Motor neuron (in vitro differentiated cells): ENCODE results near the gene BTBD9. TPM values are rescaled to one million over a fixed set of nuclear protein-coding genes. Genes with fewer than 3 reads are reported as not detected.

ENCODE experiments used
- ATAC-seq, 8 experiments: fragments of 200-7000 bp; cut with Tn5 transposase; replicated peaks in 6 of 8; 2 replicates each; pipeline ENCODE4 v1.8.0; 2021; ENCODE audit warnings: mild to moderate bottlenecking in 8 of 8, moderate library complexity in 8 of 8
- H3K27ac ChIP-seq, 2 donors: fragments of 250-450 bp; sonication (Bioruptor Pico); 2 replicates each; pipeline ENCODE4 v1.9.0; 2021; ENCODE audit warnings: antibody characterized with exemption in 2 of 2, mild to moderate bottlenecking in 2 of 2, moderate library complexity in 1 of 2
- H3K4me1 ChIP-seq, 2 donors: fragments of 250-450 bp; sonication (Bioruptor Pico); replicated peaks in 1 of 2; 2 replicates each; pipeline ENCODE4 v1.6.1; 2021; ENCODE audit warnings: antibody characterized with exemption in 2 of 2, mild to moderate bottlenecking in 2 of 2, moderate library complexity in 1 of 2
- H3K4me3 ChIP-seq, 5 donors: fragments of 250-450 bp; sonication (Bioruptor Pico); 2 replicates each; pipeline ENCODE4 v1.9.0; 2021; ENCODE audit warnings: antibody characterized with exemption in 5 of 5, mild to moderate bottlenecking in 5 of 5, moderate library complexity in 4 of 5
- WGBS, 10 experiments: fragments of 450-650 bp; shearing (Covaris generic); methylation state at CpG; one replicate each; pipeline ENCODE4 v1.0.0; 2022; 5-methylcytosine and 5-hydroxymethylcytosine counted together
- in situ Hi-C, 9 experiments: fragments of 400-800 bp; cut with MboI; loops; one replicate each; pipeline ENCODE4 v1.15.0; 2021; ENCODE audit warnings: low sequenced_read_pairs in 9 of 9, low pct_unique_long_range_greater_than_20kb in 2 of 9; ENCODE audit not compliant: unreplicated experiment in 9 of 9
- total RNA-seq, 8 experiments: library from RNA; unstranded; fragments of 300-600 nt; gene quantifications; 2 replicates each; pipeline versions ENCODE4 v1.2.3 to v1.2.4, GENCODE V29; 2022

The BTBD9 gene
- total RNA-seq, 8 experiments from 2014 or later = 3.8 to 13.0 (median 9.0) TPM

DNA sequence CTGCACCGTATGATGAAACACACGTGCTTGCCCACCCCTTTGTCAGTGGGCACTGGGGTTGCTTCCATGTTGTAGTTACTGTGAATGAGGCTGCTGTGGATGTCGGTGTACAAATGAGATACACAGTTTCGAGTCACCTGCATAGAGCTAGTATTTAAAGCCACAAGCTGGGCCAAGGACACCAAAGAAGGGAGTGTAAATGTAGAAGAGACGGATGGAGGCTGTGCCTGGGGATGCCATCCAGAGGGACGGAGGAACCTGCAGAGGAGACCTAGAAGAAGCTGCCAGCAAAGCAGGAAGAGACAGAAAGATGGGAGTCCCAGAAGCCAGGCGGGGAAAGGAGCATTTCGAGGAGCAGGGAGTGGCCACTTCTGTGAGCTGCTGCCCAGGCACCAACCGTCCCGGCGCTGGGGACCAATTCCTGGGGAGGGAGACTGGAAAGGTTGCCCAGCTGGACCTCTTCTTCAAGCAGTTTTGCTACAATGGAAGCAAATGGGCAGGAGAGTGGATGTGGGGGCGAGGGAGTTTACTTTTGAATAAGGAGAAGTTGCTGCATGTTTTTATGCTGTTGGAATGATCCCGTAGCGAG is 480.9 kb downstream of the BTBD9 start:
- H3K4me1 ChIP-seq = no peaks in the 10 kb centered on the region
- no peak for ATAC-seq
- no peak overlapping the region for H3K27ac ChIP-seq
- H3K4me3 ChIP-seq = no peak overlapping the region
- in situ Hi-C loops = no loop called here
- 64 to 100% (median 90%) methylated on average over 2 to 14 of the region's 14 CpGs; no CpG with 5 or more reads in 3 of the 10 experiments for WGBS, 10 experiments

DNA sequence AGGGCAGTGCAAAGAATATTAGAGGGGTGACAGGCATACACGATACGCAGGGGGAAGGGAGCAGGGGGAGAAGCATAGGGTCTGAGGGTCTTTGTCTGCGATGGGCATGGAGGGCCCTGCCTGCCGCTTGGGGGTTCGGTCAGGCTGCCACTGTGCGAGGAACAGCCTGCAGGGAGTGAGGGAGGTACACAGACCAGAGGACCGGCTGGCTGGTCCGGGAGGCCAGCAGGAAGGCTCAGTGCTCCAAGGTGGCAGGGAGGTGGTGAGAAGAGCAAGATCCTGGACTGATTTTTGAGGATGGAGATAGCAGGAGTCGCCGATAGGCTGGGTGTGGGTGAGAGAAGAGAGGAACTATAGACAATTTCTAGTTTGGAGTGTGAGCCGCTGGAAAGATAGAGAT is 481.8 kb downstream of the BTBD9 start:
- no peak overlapping the region for H3K27ac ChIP-seq
- no peak for ATAC-seq
- no peak overlapping the region for H3K4me3 ChIP-seq
- in situ Hi-C loops = no loop called here
- WGBS, 10 experiments = 76 to 100% (median 95%) methylated on average over 1 to 8 of the region's 11 CpGs; no CpG with 5 or more reads in 4 of the 10 experiments
- H3K4me1 ChIP-seq = no peaks in the 10 kb centered on the region

DNA sequence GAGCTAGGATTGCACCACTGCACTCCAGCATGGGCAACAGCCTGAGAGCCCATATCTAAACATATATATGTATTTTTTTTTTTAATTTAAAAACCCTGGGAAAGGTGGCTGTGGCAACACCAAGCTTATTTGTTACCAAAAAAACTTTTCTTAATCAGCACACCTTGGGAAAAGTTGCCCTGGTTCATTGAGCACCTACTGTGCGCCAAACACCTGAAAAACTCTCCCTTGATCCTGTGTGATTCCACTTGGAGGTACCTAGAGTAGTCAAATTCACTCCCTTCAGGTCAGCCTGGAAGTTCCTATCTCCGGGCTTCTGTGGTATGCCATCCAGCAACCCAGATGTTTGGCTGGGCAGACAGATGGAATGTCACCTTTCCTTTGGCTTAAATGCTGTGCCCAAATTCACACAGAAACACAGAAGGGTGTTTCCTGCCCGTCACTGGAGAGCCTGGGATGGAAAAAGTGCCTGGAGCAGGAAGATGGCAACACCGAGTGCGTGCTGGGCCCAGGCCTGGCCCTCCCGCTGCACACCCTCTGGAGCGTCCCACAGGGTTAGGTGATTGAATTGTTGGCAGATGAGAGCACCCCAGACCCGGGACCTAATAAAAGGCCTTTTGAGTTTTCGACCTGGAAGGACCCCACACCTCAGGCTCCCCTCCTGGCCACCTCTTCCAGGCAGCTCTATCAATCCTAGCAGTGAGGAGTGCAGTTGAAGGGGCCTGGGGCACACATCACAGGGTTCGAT is 482.7 kb downstream of the BTBD9 start:
- no peak overlapping the region for H3K4me3 ChIP-seq
- H3K27ac ChIP-seq = no peak overlapping the region
- in situ Hi-C loops = no loop called here
- WGBS, 10 experiments = 88 to 100% (median 90%) methylated on average over 1 to 5 of the region's 10 CpGs; no CpG with 5 or more reads in 5 of the 10 experiments
- no peak for ATAC-seq
- peaks cover 0 to 1% of the 10 kb centered on the region in 2 donors for H3K4me1 ChIP-seq

DNA sequence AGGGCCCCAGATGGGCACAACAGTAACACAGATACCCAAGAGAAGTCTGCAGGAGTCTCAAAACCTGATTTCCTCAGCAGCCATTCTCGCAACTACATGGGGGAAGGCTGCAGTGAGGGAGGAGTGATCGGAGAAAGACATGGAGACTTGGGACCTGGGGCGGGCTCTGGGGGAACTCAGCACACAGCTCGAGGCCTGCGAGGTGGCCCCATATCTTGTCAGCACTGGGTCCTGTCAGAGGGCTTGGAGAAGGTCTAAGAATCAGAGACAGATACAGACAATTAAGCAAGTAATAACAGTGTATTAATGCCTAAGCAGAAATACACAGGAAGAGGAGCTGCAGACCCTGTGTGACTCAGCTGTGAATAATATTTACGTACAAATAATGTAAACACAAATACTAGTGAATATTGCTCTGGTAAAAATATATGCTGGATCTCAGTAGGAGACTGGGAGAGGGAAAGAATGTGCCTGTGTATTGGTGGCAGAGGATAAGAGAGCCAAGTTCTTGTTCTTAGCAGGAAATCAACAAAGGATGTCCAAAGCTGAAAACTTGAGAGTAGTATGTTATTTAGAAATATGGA is 484.0 kb downstream of the BTBD9 start:
- no peak overlapping the region for H3K4me3 ChIP-seq
- in situ Hi-C loops = no loop called here
- H3K4me1 ChIP-seq = peaks cover 3 to 6% of the 10 kb centered on the region in 2 donors
- peak in 2 of 8 experiments; percentile 17 to 18 for ATAC-seq
- WGBS, 10 experiments = 17 to 100% (median 83%) methylated on average over 1 to 3 of the region's 6 CpGs; no CpG with 5 or more reads in 2 of the 10 experiments
- no peak overlapping the region for H3K27ac ChIP-seq

- H3K27ac ChIP-seq = no peak overlapping the region
- ATAC-seq = peak in 2 of 8 experiments; percentile 37 to 50
Measured at GRCh38 chr6:38155144-38155543, 484.6 kb downstream of the BTBD9 start.

GRCh38 chr6:38154731-38155130 is 485.0 kb downstream of the BTBD9 start:
- no peak for ATAC-seq
- WGBS, 10 experiments = 94 to 97% methylated on average over 3 to 4 of the region's 8 CpGs; no CpG with 5 or more reads in 8 of the 10 experiments
- Histone ChIP-seq H3K4me1 (peaks cover 13 to 16% of the 10 kb centered on the region in 2 donors), H3K4me3 (no peak overlapping the region), H3K27ac (no peak overlapping the region)
- in situ Hi-C loops = no loop called here

More at GRCh38 chr6:38155144-38155543, 484.6 kb downstream of the BTBD9 start:
- H3K4me1 ChIP-seq = peaks cover 9 to 12% of the 10 kb centered on the region in 2 donors
- no peak overlapping the region for H3K4me3 ChIP-seq
- in situ Hi-C loops = no loop called here
- 82 to 100% (median 95%) methylated on average over 2 to 5 of the region's 9 CpGs; no CpG with 5 or more reads in 5 of the 10 experiments for WGBS, 10 experiments

GRCh38 chr6:38153798-38154345 is 485.9 kb downstream of the BTBD9 start:
- H3K4me1 ChIP-seq = peaks cover 21 to 25% of the 10 kb centered on the region in 2 donors
- ATAC-seq = no peak
- in situ Hi-C loops = no loop called here
- H3K27ac ChIP-seq = no peak overlapping the region
- no peak overlapping the region for H3K4me3 ChIP-seq
- 69 to 100% (median 80%) methylated on average over 1 to 2 of the region's 16 CpGs; no CpG with 5 or more reads in 7 of the 10 experiments for WGBS, 10 experiments

- ATAC-seq = no peak
- Histone ChIP-seq H3K27ac (no peak overlapping the region), H3K4me3 (no peak overlapping the region), H3K4me1 (peaks cover 28 to 29% of the 10 kb centered on the region in 2 donors)
- in situ Hi-C loops = no loop called here
- WGBS, 10 experiments = 84 to 100% (median 100%) methylated on average over 1 to 7 of the region's 23 CpGs; no CpG with 5 or more reads in 7 of the 10 experiments
Measured at GRCh38 chr6:38153076-38153797, 486.5 kb downstream of the BTBD9 start.

GRCh38 chr6:38152620-38153019 is 487.1 kb downstream of the BTBD9 start:
- H3K4me3 ChIP-seq = no peak overlapping the region
- H3K27ac ChIP-seq = no peak overlapping the region
- 90 to 100% (median 97%) methylated on average over 1 to 8 of the region's 8 CpGs; no CpG with 5 or more reads in 3 of the 10 experiments for WGBS, 10 experiments
- in situ Hi-C loops = no loop called here
- no peak for ATAC-seq
- peaks cover 32 to 35% of the 10 kb centered on the region in 2 donors for H3K4me1 ChIP-seq

- no peak overlapping the region for H3K27ac ChIP-seq
- H3K4me1 ChIP-seq = peaks cover 39 to 43% of the 10 kb centered on the region in 2 donors
- in situ Hi-C loops = no loop called here
- 80 to 100% (median 99%) methylated on average over 3 to 15 of the region's 22 CpGs; no CpG with 5 or more reads in 4 of the 10 experiments for WGBS, 10 experiments
- ATAC-seq = no peak
- no peak overlapping the region for H3K4me3 ChIP-seq
Measured at GRCh38 chr6:38151580-38152500, 487.9 kb downstream of the BTBD9 start.

DNA sequence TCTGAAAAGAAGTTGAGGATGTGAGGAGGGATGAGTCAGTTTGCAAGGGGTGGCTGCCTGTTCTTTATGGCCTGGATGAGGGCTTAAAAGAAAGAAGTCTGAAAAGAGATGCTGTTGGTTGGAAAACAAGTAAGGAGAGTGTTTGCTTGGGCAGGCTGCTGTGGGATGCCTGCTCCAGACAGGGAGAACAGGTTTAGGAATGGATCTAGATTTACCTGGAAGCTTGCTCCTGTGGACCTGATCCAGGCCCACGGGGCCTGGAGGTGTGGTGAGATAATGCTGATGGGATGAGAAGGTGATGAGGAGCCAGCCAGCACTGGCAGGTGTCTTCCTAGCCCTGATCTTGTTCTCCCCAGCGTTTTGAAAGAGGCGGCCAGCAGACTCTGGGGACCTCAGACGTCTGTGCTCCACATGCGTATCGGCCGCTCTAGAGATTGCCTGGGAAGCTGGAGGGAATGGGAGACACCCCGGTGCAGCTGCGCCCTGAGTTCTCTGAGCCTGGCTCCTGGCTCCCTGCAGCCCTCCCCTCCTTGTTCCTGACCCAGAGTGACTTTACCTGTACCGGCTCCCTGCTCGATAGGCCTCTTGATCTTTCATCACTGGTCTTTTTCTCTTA is 488.9 kb downstream of the BTBD9 start:
- Histone ChIP-seq H3K27ac (peak overlapping the region in 1 of 2 donors; percentile 17), H3K4me3 (no peak overlapping the region), H3K4me1 (peaks cover 39 to 48% of the 10 kb centered on the region in 2 donors)
- in situ Hi-C loops = no loop called here
- WGBS, 10 experiments = 75 to 100% (median 90%) methylated on average over 1 to 8 of the region's 11 CpGs; no CpG with 5 or more reads in 5 of the 10 experiments
- ATAC-seq = no peak
